NK-92 (cell line): ENCODE results near the gene STK24.

ENCODE experiments used
- DNase-seq: peaks from one replicate; lab custom pipeline; 2025; ENCODE audit not compliant: unreplicated experiment; lab: John Stamatoyannopoulos, UW

STK24 gene

GRCh38 chr13:98493042-98493712, 83.7 kb downstream of the STK24 start:
- DNase-seq, result no peak

- no peak for DNase-seq
Measured at GRCh38 chr13:98492335-98493041, 84.4 kb downstream of the STK24 start.

GRCh38 chr13:98490866-98491265, 86.0 kb downstream of the STK24 start:
- DNase-seq, result no peak

- no peak for DNase-seq
Measured at GRCh38 chr13:98490195-98490836, 86.6 kb downstream of the STK24 start.

GRCh38 chr13:98489446-98490194, 87.3 kb downstream of the STK24 start:
- no peak for DNase-seq

GRCh38 chr13:98488736-98489135, 88.2 kb downstream of the STK24 start:
- DNase-seq, result no peak

- DNase-seq, result no peak
Measured at GRCh38 chr13:98487522-98487921, 89.4 kb downstream of the STK24 start.

GRCh38 chr13:98487016-98487415, 89.9 kb downstream of the STK24 start:
- no peak for DNase-seq

GRCh38 chr13:98486412-98486811, 90.5 kb downstream of the STK24 start:
- DNase-seq, result no peak

- no peak for DNase-seq
Measured at GRCh38 chr13:98485561-98485960, 91.3 kb downstream of the STK24 start.

- no peak for DNase-seq
Measured at GRCh38 chr13:98484289-98485219, 92.4 kb downstream of the STK24 start.

GRCh38 chr13:98483601-98484288, 93.2 kb downstream of the STK24 start:
- no peak for DNase-seq

GRCh38 chr13:98482476-98483444, 94.1 kb downstream of the STK24 start:
- DNase-seq, result no peak

- no peak for DNase-seq
Measured at GRCh38 chr13:98480915-98481877, 95.7 kb downstream of the STK24 start.

GRCh38 chr13:98479496-98480003, 97.4 kb downstream of the STK24 start:
- DNase-seq, result no peak

GRCh38 chr13:98478189-98479129, 98.4 kb downstream of the STK24 start:
- no peak for DNase-seq
